Endothelial cell of umbilical vein (primary cell): ENCODE measurements around the gene SBK1. TPM values are rescaled to one million over a fixed set of nuclear protein-coding genes. Genes with fewer than 3 reads are reported as not detected.

Experiments used
- BruUV-seq: library from RNA; stranded (reverse); fragments of 400-500 nt; replicated peaks from 2 replicates; lab custom pipeline; 2021; lab: Mats Ljungman, UMichigan
- CTCF ChIA-PET: fragments of 300-600, 350-600 bp; sonication (Branson Sonifier 250); formaldehyde crosslinking; loops from one replicate; lab custom pipeline; 2021; ENCODE audit warnings: antibody characterized with exemption, inconsistent platforms; lab: Charles Lee
- POLR2A ChIA-PET: fragments of 300-600, 350-600 bp; sonication (Branson Sonifier 250); formaldehyde crosslinking; loops from one replicate; lab custom pipeline; 2021; ENCODE audit warnings: antibody characterized with exemption, inconsistent platforms; lab: Charles Lee
- DNase-seq: peaks from one replicate; pipeline ENCODE4 v3.0.0-alpha.2; 2011; ENCODE audit warnings: low read depth, low spot score
- FAIRE-seq: peaks from 2 replicates; lab custom pipeline; 2011; peaks lifted over from hg19 to GRCh38; lab: Jason Lieb, UNC
- H2AFZ ChIP-seq: 2 replicates; pipeline ENCODE4 v1.6.0; 2012; ENCODE audit warnings: low read depth, low read length, control low read depth, inconsistent platforms
- H3K27ac ChIP-seq: 2 replicates; pipeline ENCODE4 v1.5.1; 2011; ENCODE audit warnings: low read depth, mild to moderate bottlenecking, control low read depth, low read length, moderate library complexity; ENCODE audit not compliant: insufficient read depth
- H3K27me3 ChIP-seq, 2 experiments: 2 replicates each; pipeline versions ENCODE4 v1.6.0 to v1.6.1; 2011; ENCODE audit warnings: low read length in 2 of 2, mixed read lengths in 1 of 2; ENCODE audit not compliant: control insufficient read depth in 2 of 2, insufficient read depth in 2 of 2
- H3K36me3 ChIP-seq, 2 experiments: 2 replicates in 1 of 2; 3 replicates in 1 of 2; pipeline ENCODE4 v1.5.1; 2011; ENCODE audit warnings: low read length in 2 of 2, mild to moderate bottlenecking in 1 of 2, moderate library complexity in 1 of 2; ENCODE audit not compliant: control insufficient read depth in 2 of 2, insufficient read depth in 2 of 2; ENCODE audit errors: extremely low read depth in 1 of 2
- H3K4me1 ChIP-seq: 3 replicates; pipeline ENCODE4 v1.5.1; 2011; ENCODE audit warnings: mild to moderate bottlenecking, low read length; ENCODE audit not compliant: control insufficient read depth, insufficient read depth; ENCODE audit errors: extremely low read depth
- H3K4me2 ChIP-seq: 2 replicates; pipeline ENCODE4 v1.6.1; 2011; ENCODE audit warnings: low read length, control low read depth, mixed read lengths; ENCODE audit not compliant: insufficient read depth
- H3K4me3 ChIP-seq, 3 experiments: fragments of 200-600 bp in 1 of 3; sonication (generic), shearing (Covaris generic) in 1 of 3; replicated peaks in 1 of 3; 2 replicates each; pipeline ENCODE4 v1.5.1; 2011 to 2016; ENCODE audit warnings: control low read depth in 3 of 3, low read length in 3 of 3, mild to moderate bottlenecking in 2 of 3, inconsistent platforms in 1 of 3, low read depth in 1 of 3, moderate library complexity in 1 of 3; ENCODE audit not compliant: insufficient read depth in 1 of 3
- H3K79me2 ChIP-seq: 2 replicates; pipeline ENCODE4 v1.6.0; 2012; ENCODE audit warnings: low read length, inconsistent platforms; ENCODE audit not compliant: control insufficient read depth, insufficient read depth
- H3K9ac ChIP-seq: replicated peaks from 2 replicates; pipeline ENCODE3; 2011; ENCODE audit warnings: low read length, control low read depth; ENCODE audit not compliant: insufficient read depth; ENCODE audit errors: extremely low read depth
- H3K9me1 ChIP-seq: replicated peaks from 3 replicates; pipeline ENCODE4 v1.6.0; 2011; ENCODE audit warnings: mild to moderate bottlenecking, low read length; ENCODE audit not compliant: control insufficient read depth, insufficient read depth; ENCODE audit errors: extremely low read depth
- H3K9me3 ChIP-seq: replicated peaks from 2 replicates; pipeline ENCODE4 v1.5.1; 2012; ENCODE audit warnings: low read length, inconsistent platforms; ENCODE audit not compliant: control insufficient read depth, insufficient read depth
- H4K20me1 ChIP-seq: replicated peaks from 2 replicates; pipeline ENCODE3; 2011; ENCODE audit warnings: mild to moderate bottlenecking, low read length; ENCODE audit not compliant: control insufficient read depth, insufficient read depth; ENCODE audit errors: extremely low read depth
- CTCF ChIP-seq, 2 donors: IDR thresholded peaks; 1 replicate in 1 of 2; 2 replicates in 1 of 2; pipeline ENCODE4 v1.5.1; 2011; ENCODE audit warnings: low read length in 2 of 2, mild to moderate bottlenecking in 2 of 2, moderate library complexity in 2 of 2, control low read depth in 1 of 2, inconsistent platforms in 1 of 2, low read depth in 1 of 2; ENCODE audit not compliant: insufficient read depth in 1 of 2; ENCODE audit errors: extremely low read depth in 1 of 2
- EZH2 ChIP-seq: IDR thresholded peaks from 2 replicates; pipeline ENCODE4 v1.6.1; 2012; ENCODE audit warnings: borderline replicate concordance, low read depth, mild to moderate bottlenecking, moderate library complexity, low read length, inconsistent platforms; ENCODE audit not compliant: severe bottlenecking
- JUN ChIP-seq: IDR thresholded peaks from 2 replicates; pipeline ENCODE4 v1.6.1; 2011; ENCODE audit warnings: borderline replicate concordance, low read depth; ENCODE audit not compliant: insufficient read length, insufficient read depth
- MAX ChIP-seq: IDR thresholded peaks from 2 replicates; pipeline ENCODE4 v1.6.1; 2011; ENCODE audit not compliant: insufficient read depth, insufficient read length
- dilution Hi-C: fragments of 300-500 bp; cut with MboI; formaldehyde crosslinking; loops from one replicate; pipeline ENCODE4 v1.15.0; 2019; ENCODE audit warnings: low sequenced_read_pairs; ENCODE audit not compliant: extremely low pct_ligation_motif_present
- intact Hi-C: fragments of 100-400 bp; cut with micrococcal nuclease; formaldehyde crosslinking; loops from one replicate; pipeline ENCODE4 v1.10.0; 2022
- polyA plus RNA-seq, 4 experiments: library from polyadenylated mRNA; depleted of rRNA in 3 of 4; stranded (reverse) in 3 of 4; unstranded in 1 of 4; fragments of >200 nt; gene quantifications; 2 replicates each; pipeline versions ENCODE4 v1.2.1 to v1.2.3, GENCODE V29; 2011 to 2012; ENCODE audit warnings: missing spikeins in 1 of 4
- total RNA-seq: library from RNA; stranded (reverse); gene quantifications from 2 replicates; pipeline ENCODE4 v1.2.3, GENCODE V29; 2021

SBK1 gene
- total and polyA plus RNA-seq, 2 donors (not counting 3 experiments of a cell fraction or from before 2014, with no cell fraction given): 0.19 to 0.51 TPM

GRCh38 chr16:28321700-28322411 is 29.5 kb downstream of the SBK1 start:
- no TSS peak for BruUV-seq
- H3K4me2 ChIP-seq: no peak overlapping the region
- H3K36me3 ChIP-seq: no peaks in the 10 kb centered on the region
- no peaks in the 10 kb centered on the region for H3K79me2 ChIP-seq
- no peak overlapping the region for H3K9ac ChIP-seq
- dilution Hi-C loops: no loop called here
- H3K4me1 ChIP-seq: no peaks in the 10 kb centered on the region
- H3K9me3 ChIP-seq: no peaks in the 10 kb centered on the region
- H2AFZ ChIP-seq: no peak overlapping the region
- ChIA-PET CTCF (interaction anchor here (0.8 to 1.4 kb wide), 12 partner anchors 9 to 112 kb away, joined by 3 to 11 read pairs (median 4); no protein-coding TSS in a partner anchor), POLR2A (no interaction called here)
- no peak overlapping the region for H3K4me3 ChIP-seq
- no peaks in the 10 kb centered on the region for H3K27me3 ChIP-seq
- no peak overlapping the region for H3K27ac ChIP-seq
- H4K20me1 ChIP-seq: no peaks in the 10 kb centered on the region
- DNase-seq (peak; percentile 15), FAIRE-seq (peak; percentile 78)
- intact Hi-C loops: loop anchor here (5.0 kb wide), 1 partner anchor 295 kb away; no protein-coding TSS in a partner anchor
- H3K9me1 ChIP-seq: no peaks in the 10 kb centered on the region
- TF ChIP-seq MAX (no peak), CTCF (IDR thresholded peaks at IDR 0.05; ENCODE audit: extremely low read depth in 1 of 2, insufficient read depth in 1 of 2, low read depth in 1 of 2, low read length in 2 of 2) (peak; percentile 71 to 87), EZH2 (no peak), JUN (no peak)
